Fibroblast of the aortic adventitia (primary cell): Measurements from ENCODE around the gene CCDC141. TPM values are rescaled to one million over a fixed set of nuclear protein-coding genes. Genes with fewer than 3 reads are reported as not detected.
"Not testable (repeated sequence)": the region's sequence is repeated elsewhere in the genome, so short reads cannot be mapped to it uniquely, and the experiment has no call there.

Source experiments
- DNase-seq: peaks from one replicate; pipeline ENCODE4 v3.0.0-alpha.2; 2010; ENCODE audit warnings: low read depth
- H3K4me3 ChIP-seq: 2 replicates; pipeline ENCODE4 v1.5.1; 2011; ENCODE audit warnings: low read depth, mild to moderate bottlenecking, control low read depth, low read length, moderate library complexity
- total RNA-seq: library from RNA; depleted of rRNA; stranded (reverse); fragments of >200 nt; gene quantifications from 2 replicates; pipeline ENCODE4 v1.2.3, GENCODE V29; 2012; ENCODE audit warnings: low replicate concordance
- TF ChIP-seq, protein P1 (sequence below): IDR thresholded peaks from 2 replicates; pipeline ENCODE4 v1.5.1; 2011; ENCODE audit warnings: mild to moderate bottlenecking, low read length, control low read depth, inconsistent platforms; ENCODE audit not compliant: insufficient read depth

The CCDC141 gene
- total RNA-seq, 1 donor: 2.7 TPM

DNA sequence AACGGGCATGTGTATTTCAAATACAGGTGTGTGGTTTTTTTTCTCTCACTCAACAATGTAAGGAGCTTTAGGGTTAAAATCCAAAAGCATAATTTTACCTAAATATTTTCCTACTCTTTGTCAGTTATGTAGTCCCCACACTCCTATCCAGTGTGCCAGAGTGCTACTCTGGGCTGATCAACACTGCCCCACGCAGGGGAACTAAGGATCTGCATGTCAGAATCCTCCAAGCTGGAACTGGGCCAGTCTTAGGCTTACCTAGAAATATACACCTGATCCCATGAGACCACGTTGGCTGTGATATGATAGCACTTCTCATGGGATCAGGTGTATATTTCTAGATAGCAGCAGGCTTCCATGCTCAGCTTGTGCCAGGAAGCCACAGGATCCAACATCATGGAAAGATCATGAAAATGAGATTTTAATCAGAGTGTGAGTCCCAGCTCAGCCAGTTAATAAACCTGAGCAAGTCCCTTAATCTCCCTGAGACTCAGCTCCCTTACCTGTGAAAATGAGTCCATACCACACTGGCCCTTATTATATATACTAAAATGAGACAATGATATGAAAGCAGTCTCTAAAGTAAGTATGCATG lies 29.7 kb downstream of the CCDC141 start:
- DNase-seq: peak; percentile 17
- H3K4me3 ChIP-seq: no peak overlapping the region
- TF ChIP-seq, protein P1, sequence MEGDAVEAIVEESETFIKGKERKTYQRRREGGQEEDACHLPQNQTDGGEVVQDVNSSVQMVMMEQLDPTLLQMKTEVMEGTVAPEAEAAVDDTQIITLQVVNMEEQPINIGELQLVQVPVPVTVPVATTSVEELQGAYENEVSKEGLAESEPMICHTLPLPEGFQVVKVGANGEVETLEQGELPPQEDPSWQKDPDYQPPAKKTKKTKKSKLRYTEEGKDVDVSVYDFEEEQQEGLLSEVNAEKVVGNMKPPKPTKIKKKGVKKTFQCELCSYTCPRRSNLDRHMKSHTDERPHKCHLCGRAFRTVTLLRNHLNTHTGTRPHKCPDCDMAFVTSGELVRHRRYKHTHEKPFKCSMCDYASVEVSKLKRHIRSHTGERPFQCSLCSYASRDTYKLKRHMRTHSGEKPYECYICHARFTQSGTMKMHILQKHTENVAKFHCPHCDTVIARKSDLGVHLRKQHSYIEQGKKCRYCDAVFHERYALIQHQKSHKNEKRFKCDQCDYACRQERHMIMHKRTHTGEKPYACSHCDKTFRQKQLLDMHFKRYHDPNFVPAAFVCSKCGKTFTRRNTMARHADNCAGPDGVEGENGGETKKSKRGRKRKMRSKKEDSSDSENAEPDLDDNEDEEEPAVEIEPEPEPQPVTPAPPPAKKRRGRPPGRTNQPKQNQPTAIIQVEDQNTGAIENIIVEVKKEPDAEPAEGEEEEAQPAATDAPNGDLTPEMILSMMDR: peak; percentile 56

DNA sequence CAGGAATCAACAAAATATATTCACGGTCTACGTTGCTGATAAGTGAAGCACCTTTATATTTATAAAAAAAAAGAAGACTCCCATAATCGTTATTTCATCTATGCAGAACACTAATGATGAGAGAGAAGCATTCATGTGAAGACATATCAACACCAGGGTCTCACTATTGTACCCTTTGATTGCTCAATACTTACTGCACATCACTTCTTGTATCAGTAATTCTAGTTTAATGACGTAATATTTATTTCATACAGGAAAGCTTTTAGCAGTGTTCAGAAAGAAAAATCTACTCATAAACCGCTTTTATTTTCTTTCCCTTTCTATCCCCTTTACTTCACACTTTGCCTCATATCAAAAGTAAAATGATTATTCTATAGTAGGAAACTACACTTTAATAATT lies 30.7 kb downstream of the CCDC141 start:
- TF ChIP-seq, protein P1: no peak
- H3K4me3 ChIP-seq: no peak overlapping the region
- DNase-seq: no peak

DNA sequence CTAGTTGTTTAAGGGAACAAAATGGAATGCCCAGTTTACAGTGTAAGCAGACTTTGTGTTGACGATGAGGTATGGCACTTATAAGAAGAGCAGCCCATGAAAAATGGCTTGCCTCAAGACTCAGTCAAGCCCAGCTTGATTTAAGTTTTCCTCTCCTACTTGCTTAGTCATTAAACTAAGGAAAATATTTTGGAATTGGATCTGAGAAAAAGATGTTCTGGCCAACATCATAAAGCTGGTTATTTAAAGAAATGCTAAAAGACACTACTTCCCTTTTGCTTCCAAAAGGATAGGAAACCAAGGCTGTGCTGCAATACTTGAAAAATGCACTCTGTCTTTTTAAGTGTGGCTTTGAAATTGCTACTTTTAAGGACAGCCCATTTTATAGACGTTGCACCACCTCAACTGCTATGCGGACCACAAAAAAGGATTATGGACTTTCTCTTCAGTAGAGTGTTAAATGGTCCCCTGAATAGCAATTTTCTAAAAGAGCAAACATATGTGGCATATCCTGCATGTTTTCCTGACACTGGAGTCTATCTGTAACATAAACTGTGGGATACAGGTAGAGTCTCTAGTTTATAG lies 32.1 kb downstream of the CCDC141 start:
- no peak overlapping the region for H3K4me3 ChIP-seq
- no peak for DNase-seq
- TF ChIP-seq, protein P1: no peak

DNA sequence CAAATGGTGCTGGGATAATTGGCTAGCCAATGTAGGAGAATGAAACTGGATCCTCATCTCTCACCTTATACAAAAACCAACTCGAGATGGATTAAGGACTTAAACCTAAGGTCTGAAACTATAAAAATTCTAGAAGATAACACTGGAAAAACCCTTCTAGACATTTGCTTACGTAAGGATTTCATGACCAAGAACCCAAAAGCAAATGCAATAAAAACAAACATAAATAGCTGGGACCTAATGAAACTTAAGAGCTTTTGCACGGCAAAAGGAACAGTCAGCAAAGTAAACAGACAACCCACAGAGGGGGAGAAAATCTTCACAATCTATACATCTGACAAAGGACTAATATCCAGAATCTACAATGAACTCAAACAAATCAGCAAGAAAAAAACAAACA lies 35.7 kb downstream of the CCDC141 start:
- DNase-seq, H3K4me3 ChIP-seq: not testable (repeated sequence)

DNA sequence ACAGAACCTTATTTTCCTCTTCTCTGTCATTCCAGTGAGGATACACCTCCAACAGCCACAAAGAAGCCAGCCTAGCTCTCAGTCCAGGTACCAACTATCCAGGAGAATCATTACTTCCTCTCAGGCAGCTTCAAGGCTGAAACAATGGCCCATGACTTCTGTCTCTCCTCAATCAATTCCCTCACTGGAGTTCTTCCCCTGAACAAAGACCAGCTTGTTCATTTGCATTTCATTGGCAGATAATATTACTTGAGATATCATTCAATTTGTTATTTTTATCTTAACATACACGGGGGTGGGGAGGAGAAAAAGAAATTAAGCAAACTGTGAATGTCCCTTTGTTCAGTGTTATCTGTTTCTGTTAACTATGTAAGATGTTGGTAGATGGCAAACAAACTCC lies 44.0 kb downstream of the CCDC141 start:
- no peak for DNase-seq
- TF ChIP-seq, protein P1: no peak
- no peak overlapping the region for H3K4me3 ChIP-seq

DNA sequence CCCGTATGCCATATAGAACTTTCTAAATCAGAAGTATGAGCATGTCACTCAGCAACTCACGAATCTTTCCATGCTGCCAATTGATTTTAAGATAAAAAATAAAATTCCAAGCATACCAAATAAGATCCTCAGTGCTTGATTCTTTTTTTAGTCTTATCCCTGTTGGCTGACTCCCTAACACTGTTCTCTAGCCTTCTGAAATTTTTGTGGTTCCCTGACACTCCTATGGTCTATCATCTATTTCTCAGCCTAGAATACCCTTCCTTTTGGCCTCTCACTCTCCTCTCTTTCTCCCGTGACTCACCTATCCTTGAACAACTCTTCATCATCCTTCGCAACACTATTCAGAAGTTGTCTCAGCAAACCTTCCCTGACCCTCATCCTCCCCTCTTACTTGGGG lies 50.5 kb downstream of the CCDC141 start:
- TF ChIP-seq, protein P1: no peak
- DNase-seq: no peak
- no peak overlapping the region for H3K4me3 ChIP-seq

DNA sequence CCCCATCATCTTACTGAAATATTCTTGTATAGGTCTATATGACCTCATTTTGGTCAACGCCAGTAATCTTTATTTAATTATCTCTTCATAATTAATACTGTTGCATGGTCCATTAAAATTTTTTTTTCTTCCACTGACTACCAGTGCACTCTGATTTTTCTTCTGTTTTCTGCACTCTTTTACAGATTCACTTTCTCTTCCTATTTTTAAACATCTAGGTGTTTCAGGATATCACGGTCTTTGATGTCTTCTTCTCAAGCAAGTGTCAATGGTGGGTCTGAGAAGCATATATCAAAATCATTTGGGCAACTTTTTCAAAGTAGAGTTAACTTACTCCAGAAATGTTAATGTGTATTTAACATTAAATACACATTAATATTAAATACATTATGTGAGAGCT lies 51.4 kb downstream of the CCDC141 start:
- TF ChIP-seq, protein P1: no peak
- no peak for DNase-seq
- no peak overlapping the region for H3K4me3 ChIP-seq
